ENCODE results near the gene TMEM181.

GRCh38 chr6:158611541-158612370 is 51.9 kb downstream of the TMEM181 start:
- TF ChIP-seq EZH2 (IDR thresholded peaks at IDR 0.05; ENCODE audit: borderline replicate concordance, low read depth, low read length, poor library complexity, severe bottlenecking) (no peak), CTCF (conservative IDR thresholded peaks at IDR 0.05; ENCODE audit: low read depth, low read length) (no peak)
